SK-N-MC (cell line): ENCODE measurements around the gene FNIP2.

Experiments
- EZH2 ChIP-seq: fragments of 200-600 bp; sonication (generic); IDR thresholded peaks from one replicate; pipeline ENCODE4 v1.6.1; 2017; ENCODE audit warnings: antibody characterized with exemption
- FOXP2 ChIP-seq: optimal IDR thresholded peaks from 2 replicates; pipeline ENCODE3; 2011; ENCODE audit warnings: mild to moderate bottlenecking, moderate library complexity; ENCODE audit not compliant: insufficient read depth; ENCODE audit errors: extremely low read length, control extremely low read depth
- POLR2AphosphoS5 ChIP-seq: IDR thresholded peaks from 2 replicates; pipeline ENCODE4 v1.6.1; 2012; ENCODE audit warnings: mild to moderate bottlenecking, low read depth, low read length, borderline replicate concordance

GRCh38 chr4:158859661-158860060, 90.8 kb downstream of the FNIP2 start:
- TF ChIP-seq POLR2AphosphoS5 (no peak), EZH2 (no peak), FOXP2 (no peak)
